Breast epithelium (tissue), 4 donors: ENCODE results near the gene NRCAM. TPM values are rescaled to one million over a fixed set of nuclear protein-coding genes. Genes with fewer than 3 reads are reported as not detected.
"Not testable (repeated sequence)": the region's sequence is repeated elsewhere in the genome, so short reads cannot be mapped to it uniquely, and the experiment has no call there.

Experiments
- DNase-seq, 2 donors: peaks; one replicate each; pipeline ENCODE4 v3.0.0-alpha.2; 2019; ENCODE audit warnings: low spot score in 2 of 2
- H3K27ac ChIP-seq, 2 donors: fragments of 200-600 bp; sonication (generic) in 1 of 2; one replicate each; pipeline ENCODE4 v1.5.1; 2016 to 2019; ENCODE audit warnings: mild to moderate bottlenecking in 1 of 2
- H3K27me3 ChIP-seq, 2 donors: fragments of 200-600 bp; sonication (generic) in 1 of 2; one replicate each; pipeline versions ENCODE4 v1.5.1 to v1.6.0; 2017 to 2019; ENCODE audit warnings: control low read depth in 1 of 2, mild to moderate bottlenecking in 1 of 2
- H3K36me3 ChIP-seq: fragments of 200-600 bp; one replicate; pipeline ENCODE4 v1.5.1; 2019
- H3K4me1 ChIP-seq, 2 donors: fragments of 200-600 bp; sonication (generic); one replicate each; pipeline ENCODE4 v1.5.1; 2016 to 2019; ENCODE audit warnings: control low read depth in 1 of 2
- H3K4me3 ChIP-seq, 3 donors: fragments of 200-600 bp; sonication (generic); 1 replicate in 2 of 3; 2 replicates in 1 of 3; pipeline ENCODE4 v1.5.1; 2016 to 2019; ENCODE audit warnings: mild to moderate bottlenecking in 3 of 3, moderate library complexity in 2 of 3
- H3K9me3 ChIP-seq, 2 donors: fragments of 200-600 bp; sonication (generic) in 1 of 2; one replicate each; pipeline ENCODE4 v1.5.1; 2016 to 2019; ENCODE audit warnings: control low read depth in 1 of 2
- CTCF ChIP-seq, 3 donors: fragments of 450-650 bp; IDR thresholded peaks; one replicate each; pipeline ENCODE4 v1.5.1; 2016 to 2017; ENCODE audit warnings: antibody characterized with exemption in 3 of 3, mild to moderate bottlenecking in 3 of 3, moderate library complexity in 3 of 3
- POLR2A ChIP-seq: fragments of 450-650 bp; IDR thresholded peaks from one replicate; pipeline ENCODE4 v1.6.1; 2016; ENCODE audit warnings: antibody characterized with exemption, mild to moderate bottlenecking, moderate library complexity
- POLR2AphosphoS5 ChIP-seq, 3 donors: sonication (generic); formaldehyde crosslinking; IDR thresholded peaks; one replicate each; pipeline ENCODE4 v1.6.1; 2017; ENCODE audit warnings: antibody characterized with exemption in 3 of 3
- intact Hi-C: fragments of 100-400 bp; cut with DNase I; formaldehyde crosslinking; loops from one replicate; pipeline ENCODE4 v1.15.1; 2023; ENCODE audit warnings: low total_unique reads
- total RNA-seq, 3 donors: library from RNA; depleted of rRNA; stranded (reverse); fragments of >200 nt; gene quantifications; one replicate each; pipeline ENCODE4 v1.1.0, GENCODE V29; 2016

NRCAM gene
- total RNA-seq, 3 donors from 2014 or later: 3.3 to 62.4 (median 4.2) TPM

GRCh38 chr7:108263425-108263824 is 192.8 kb downstream of the NRCAM start:
- no peak for DNase-seq
- intact Hi-C loops: no loop called here
- Histone ChIP-seq H3K27me3 (no peaks in the 10 kb centered on the region), H3K9me3 (no peaks in the 10 kb centered on the region), H3K4me3 (no peak overlapping the region), H3K27ac (no peak overlapping the region), H3K4me1 (no peaks in the 10 kb centered on the region), H3K36me3 (no peaks in the 10 kb centered on the region)
- TF ChIP-seq CTCF (IDR thresholded peaks at IDR 0.05) (no peak), POLR2A (no peak), POLR2AphosphoS5 (IDR thresholded peaks at IDR 0.05) (no peak)

GRCh38 chr7:108261560-108262255 is 194.5 kb downstream of the NRCAM start:
- intact Hi-C loops: no loop called here
- Histone ChIP-seq H3K4me3 (no peak overlapping the region), H3K9me3 (no peaks in the 10 kb centered on the region), H3K27me3 (no peaks in the 10 kb centered on the region), H3K4me1 (no peaks in the 10 kb centered on the region), H3K36me3 (no peaks in the 10 kb centered on the region), H3K27ac (no peak overlapping the region)
- DNase-seq: no peak
- no peak for TF ChIP-seq POLR2AphosphoS5 (IDR thresholded peaks at IDR 0.05)
- TF ChIP-seq CTCF (IDR thresholded peaks at IDR 0.05): no peak
- no peak for TF ChIP-seq POLR2A

GRCh38 chr7:108259447-108259846 is 196.8 kb downstream of the NRCAM start:
- H3K9me3 ChIP-seq, H3K4me3 ChIP-seq, H3K27ac ChIP-seq, H3K4me1 ChIP-seq, H3K36me3 ChIP-seq, DNase-seq, intact Hi-C loops, H3K27me3 ChIP-seq: not testable (repeated sequence)

GRCh38 chr7:108257954-108258353 is 198.3 kb downstream of the NRCAM start:
- no peak overlapping the region for H3K4me3 ChIP-seq
- no peak for DNase-seq
- no peaks in the 10 kb centered on the region for H3K36me3 ChIP-seq
- H3K27me3 ChIP-seq: no peaks in the 10 kb centered on the region
- H3K4me1 ChIP-seq: no peaks in the 10 kb centered on the region
- H3K9me3 ChIP-seq: no peaks in the 10 kb centered on the region
- intact Hi-C loops: no loop called here
- H3K27ac ChIP-seq: no peak overlapping the region
- TF ChIP-seq CTCF (IDR thresholded peaks at IDR 0.05): no peak
- TF ChIP-seq POLR2AphosphoS5 (IDR thresholded peaks at IDR 0.05): no peak
- TF ChIP-seq POLR2A: no peak

- H3K36me3 ChIP-seq: no peaks in the 10 kb centered on the region
- H3K4me1 ChIP-seq: no peaks in the 10 kb centered on the region
- no peak overlapping the region for H3K4me3 ChIP-seq
- TF ChIP-seq CTCF (IDR thresholded peaks at IDR 0.05) (no peak), POLR2AphosphoS5 (IDR thresholded peaks at IDR 0.05) (no peak), POLR2A (no peak)
- intact Hi-C loops: no loop called here
- DNase-seq: no peak
- H3K27ac ChIP-seq: no peak overlapping the region
- H3K9me3 ChIP-seq: no peaks in the 10 kb centered on the region
- H3K27me3 ChIP-seq: no peaks in the 10 kb centered on the region
These were observed 202.0 kb downstream of the NRCAM start for GRCh38 chr7:108254259-108254658.
